Measurements from ENCODE around the gene HOXA4. TPM values are rescaled to one million over a fixed set of nuclear protein-coding genes. Genes with fewer than 3 reads are reported as not detected.
A peak's percentile ranks its signal among the peaks of the same experiment; 100 is the strongest.

The HOXA4 gene
- total and polyA plus RNA-seq, 4 experiments from 2014 or later = 0.19 to 0.30 TPM; not detected in 2

GRCh38 chr7:27139334-27140125 lies 9.0 kb upstream of the HOXA4 start:
- no peak overlapping the region for H3K27ac Mint-ChIP-seq
- H3K27me3 Mint-ChIP-seq = peaks cover 30 to 36% of the 10 kb centered on the region in 2 donors
- ChIA-PET CTCF (ENCODE audit: partially characterized antibody) (interaction anchor here (2.8 kb wide), 1 partner anchor 11 kb away, joined by 17 read pairs; no protein-coding TSS in a partner anchor), POLR2A (ENCODE audit: partially characterized antibody) (no interaction called here)
- Histone ChIP-seq H3K9me3 (ENCODE audit: control insufficient read depth in 1 of 2, low read length in 2 of 2) (no peaks in the 10 kb centered on the region), H3K27me3 (ENCODE audit: insufficient read depth, low read length) (peaks cover 9% of the 10 kb centered on the region), H3K27ac (ENCODE audit: low read depth, low read length) (no peak overlapping the region), H3K4me3 (ENCODE audit: low read length in 2 of 2) (no peak overlapping the region), H3K36me3 (ENCODE audit: insufficient read depth, low read length) (no peaks in the 10 kb centered on the region), H3K4me1 (ENCODE audit: insufficient read depth, low read length) (no peaks in the 10 kb centered on the region)
- DNase-seq = peak in 1 of 5 donors; percentile 36
- no peaks in the 10 kb centered on the region for H3K4me1 Mint-ChIP-seq
- no peaks in the 10 kb centered on the region for H3K9me3 Mint-ChIP-seq
- no peaks in the 10 kb centered on the region for H3K36me3 Mint-ChIP-seq
- H3K4me3 Mint-ChIP-seq = no peak overlapping the region
- intact Hi-C loops (cut with micrococcal nuclease) = no loop called here

- H3K4me1 ChIP-seq (ENCODE audit: insufficient read depth, low read length) = no peaks in the 10 kb centered on the region
Observed at GRCh38 chr7:27138985-27139333, 8.4 kb upstream of the HOXA4 start.

GRCh38 chr7:27138472-27138871 lies 7.9 kb upstream of the HOXA4 start:
- Mint-ChIP-seq H3K36me3 (no peaks in the 10 kb centered on the region), H3K9me3 (no peaks in the 10 kb centered on the region), H3K27me3 (peaks cover 36 to 45% of the 10 kb centered on the region in 2 donors), H3K4me3 (no peak overlapping the region), H3K27ac (no peak overlapping the region), H3K4me1 (no peaks in the 10 kb centered on the region)
- no peaks in the 10 kb centered on the region for H3K4me1 ChIP-seq (ENCODE audit: insufficient read depth, low read length)
- DNase-seq = no peak
- POLR2A ChIA-PET (ENCODE audit: partially characterized antibody) = no interaction called here
- H3K9me3 ChIP-seq (ENCODE audit: control insufficient read depth in 1 of 2, low read length in 2 of 2) = no peaks in the 10 kb centered on the region
- no peak overlapping the region for H3K4me3 ChIP-seq (ENCODE audit: low read length in 2 of 2)
- peaks cover 9% of the 10 kb centered on the region for H3K27me3 ChIP-seq (ENCODE audit: insufficient read depth, low read length)
- CTCF ChIA-PET (ENCODE audit: partially characterized antibody) = no interaction called here
- no peaks in the 10 kb centered on the region for H3K36me3 ChIP-seq (ENCODE audit: insufficient read depth, low read length)
- no peak overlapping the region for H3K27ac ChIP-seq (ENCODE audit: low read depth, low read length)
- intact Hi-C loops (cut with micrococcal nuclease) = no loop called here

More at GRCh38 chr7:27138985-27139333, 8.4 kb upstream of the HOXA4 start:
- Mint-ChIP-seq H3K4me1 (no peaks in the 10 kb centered on the region), H3K36me3 (no peaks in the 10 kb centered on the region), H3K9me3 (no peaks in the 10 kb centered on the region), H3K4me3 (no peak overlapping the region), H3K27ac (no peak overlapping the region), H3K27me3 (peaks cover 32 to 40% of the 10 kb centered on the region in 2 donors)
- H3K4me3 ChIP-seq (ENCODE audit: low read length in 2 of 2) = no peak overlapping the region
- no peaks in the 10 kb centered on the region for H3K9me3 ChIP-seq (ENCODE audit: control insufficient read depth in 1 of 2, low read length in 2 of 2)
- H3K27me3 ChIP-seq (ENCODE audit: insufficient read depth, low read length) = peaks cover 9% of the 10 kb centered on the region
- H3K27ac ChIP-seq (ENCODE audit: low read depth, low read length) = no peak overlapping the region
- DNase-seq = no peak
- ChIA-PET CTCF (ENCODE audit: partially characterized antibody) (no interaction called here), POLR2A (ENCODE audit: partially characterized antibody) (no interaction called here)
- intact Hi-C loops (cut with micrococcal nuclease) = no loop called here
- H3K36me3 ChIP-seq (ENCODE audit: insufficient read depth, low read length) = no peaks in the 10 kb centered on the region

- Histone ChIP-seq H3K27me3 (ENCODE audit: insufficient read depth, low read length) (peaks cover 9% of the 10 kb centered on the region), H3K36me3 (ENCODE audit: insufficient read depth, low read length) (no peaks in the 10 kb centered on the region), H3K27ac (ENCODE audit: low read depth, low read length) (no peak overlapping the region), H3K9me3 (ENCODE audit: control insufficient read depth in 1 of 2, low read length in 2 of 2) (no peaks in the 10 kb centered on the region), H3K4me3 (ENCODE audit: low read length in 2 of 2) (no peak overlapping the region), H3K4me1 (ENCODE audit: insufficient read depth, low read length) (no peaks in the 10 kb centered on the region)
- no peak overlapping the region for H3K27ac Mint-ChIP-seq
- peaks cover 42 to 45% of the 10 kb centered on the region in 2 donors for H3K27me3 Mint-ChIP-seq
- no peak overlapping the region for H3K4me3 Mint-ChIP-seq
- intact Hi-C loops (cut with micrococcal nuclease) = no loop called here
- DNase-seq = no peak
- POLR2A ChIA-PET (ENCODE audit: partially characterized antibody) = no interaction called here
- no peaks in the 10 kb centered on the region for H3K9me3 Mint-ChIP-seq
- no peaks in the 10 kb centered on the region for H3K36me3 Mint-ChIP-seq
- H3K4me1 Mint-ChIP-seq = no peaks in the 10 kb centered on the region
- CTCF ChIA-PET (ENCODE audit: partially characterized antibody) = no interaction called here
Observed at GRCh38 chr7:27137640-27138315, 7.2 kb upstream of the HOXA4 start.

GRCh38 chr7:27134392-27134791 lies 3.8 kb upstream of the HOXA4 start:
- intact Hi-C loops (cut with micrococcal nuclease) = no loop called here
- Mint-ChIP-seq H3K9me3 (no peaks in the 10 kb centered on the region), H3K27me3 (peaks cover 46 to 49% of the 10 kb centered on the region in 2 donors), H3K27ac (no peak overlapping the region), H3K4me1 (no peaks in the 10 kb centered on the region), H3K36me3 (no peaks in the 10 kb centered on the region), H3K4me3 (no peak overlapping the region)
- H3K9me3 ChIP-seq (ENCODE audit: control insufficient read depth in 1 of 2, low read length in 2 of 2) = no peaks in the 10 kb centered on the region
- H3K36me3 ChIP-seq (ENCODE audit: insufficient read depth, low read length) = no peaks in the 10 kb centered on the region
- peaks cover 12% of the 10 kb centered on the region for H3K27me3 ChIP-seq (ENCODE audit: insufficient read depth, low read length)
- no peak overlapping the region for H3K27ac ChIP-seq (ENCODE audit: low read depth, low read length)
- DNase-seq = peak in 1 of 5 donors; percentile 33
- H3K4me1 ChIP-seq (ENCODE audit: insufficient read depth, low read length) = peaks cover 6% of the 10 kb centered on the region
- no peak overlapping the region for H3K4me3 ChIP-seq (ENCODE audit: low read length in 2 of 2)
- ChIA-PET POLR2A (ENCODE audit: partially characterized antibody) (no interaction called here), CTCF (ENCODE audit: partially characterized antibody) (no interaction called here)

GRCh38 chr7:27133409-27134231 lies 3.1 kb upstream of the HOXA4 start:
- POLR2A ChIA-PET (ENCODE audit: partially characterized antibody) = no interaction called here
- peaks cover 6% of the 10 kb centered on the region for H3K4me1 ChIP-seq (ENCODE audit: insufficient read depth, low read length)
- H3K27ac ChIP-seq (ENCODE audit: low read depth, low read length) = no peak overlapping the region
- H3K36me3 Mint-ChIP-seq = no peaks in the 10 kb centered on the region
- H3K4me3 ChIP-seq (ENCODE audit: low read length in 2 of 2) = no peak overlapping the region
- CTCF ChIA-PET (ENCODE audit: partially characterized antibody) = no interaction called here
- no peaks in the 10 kb centered on the region for H3K4me1 Mint-ChIP-seq
- no peaks in the 10 kb centered on the region for H3K9me3 Mint-ChIP-seq
- DNase-seq = no peak
- peaks cover 48 to 49% of the 10 kb centered on the region in 2 donors for H3K27me3 Mint-ChIP-seq
- intact Hi-C loops (cut with micrococcal nuclease) = no loop called here
- no peaks in the 10 kb centered on the region for H3K9me3 ChIP-seq (ENCODE audit: control insufficient read depth in 1 of 2, low read length in 2 of 2)
- H3K36me3 ChIP-seq (ENCODE audit: insufficient read depth, low read length) = no peaks in the 10 kb centered on the region
- peak overlapping the region in 1 of 7 donors; percentile 28 for H3K27ac Mint-ChIP-seq
- H3K4me3 Mint-ChIP-seq = no peak overlapping the region
- H3K27me3 ChIP-seq (ENCODE audit: insufficient read depth, low read length) = peaks cover 12% of the 10 kb centered on the region

GRCh38 chr7:27132978-27133377 lies 2.4 kb upstream of the HOXA4 start:
- intact Hi-C loops (cut with micrococcal nuclease) = no loop called here
- H3K27ac Mint-ChIP-seq = no peak overlapping the region
- Histone ChIP-seq H3K4me3 (ENCODE audit: low read length in 2 of 2) (no peak overlapping the region), H3K9me3 (ENCODE audit: control insufficient read depth in 1 of 2, low read length in 2 of 2) (no peaks in the 10 kb centered on the region), H3K27ac (ENCODE audit: low read depth, low read length) (no peak overlapping the region), H3K27me3 (ENCODE audit: insufficient read depth, low read length) (peaks cover 12% of the 10 kb centered on the region), H3K36me3 (ENCODE audit: insufficient read depth, low read length) (no peaks in the 10 kb centered on the region), H3K4me1 (ENCODE audit: insufficient read depth, low read length) (peaks cover 6% of the 10 kb centered on the region)
- peaks cover 42 to 49% of the 10 kb centered on the region in 2 donors for H3K27me3 Mint-ChIP-seq
- no peaks in the 10 kb centered on the region for H3K9me3 Mint-ChIP-seq
- DNase-seq = no peak
- no peaks in the 10 kb centered on the region for H3K36me3 Mint-ChIP-seq
- H3K4me3 Mint-ChIP-seq = no peak overlapping the region
- ChIA-PET CTCF (ENCODE audit: partially characterized antibody) (no interaction called here), POLR2A (ENCODE audit: partially characterized antibody) (no interaction called here)
- H3K4me1 Mint-ChIP-seq = no peaks in the 10 kb centered on the region
